ENCODE data around the gene CIB2.

- TF ChIP-seq POLR2A (IDR thresholded peaks at IDR 0.05), result no peak
- TF ChIP-seq, protein P1, sequence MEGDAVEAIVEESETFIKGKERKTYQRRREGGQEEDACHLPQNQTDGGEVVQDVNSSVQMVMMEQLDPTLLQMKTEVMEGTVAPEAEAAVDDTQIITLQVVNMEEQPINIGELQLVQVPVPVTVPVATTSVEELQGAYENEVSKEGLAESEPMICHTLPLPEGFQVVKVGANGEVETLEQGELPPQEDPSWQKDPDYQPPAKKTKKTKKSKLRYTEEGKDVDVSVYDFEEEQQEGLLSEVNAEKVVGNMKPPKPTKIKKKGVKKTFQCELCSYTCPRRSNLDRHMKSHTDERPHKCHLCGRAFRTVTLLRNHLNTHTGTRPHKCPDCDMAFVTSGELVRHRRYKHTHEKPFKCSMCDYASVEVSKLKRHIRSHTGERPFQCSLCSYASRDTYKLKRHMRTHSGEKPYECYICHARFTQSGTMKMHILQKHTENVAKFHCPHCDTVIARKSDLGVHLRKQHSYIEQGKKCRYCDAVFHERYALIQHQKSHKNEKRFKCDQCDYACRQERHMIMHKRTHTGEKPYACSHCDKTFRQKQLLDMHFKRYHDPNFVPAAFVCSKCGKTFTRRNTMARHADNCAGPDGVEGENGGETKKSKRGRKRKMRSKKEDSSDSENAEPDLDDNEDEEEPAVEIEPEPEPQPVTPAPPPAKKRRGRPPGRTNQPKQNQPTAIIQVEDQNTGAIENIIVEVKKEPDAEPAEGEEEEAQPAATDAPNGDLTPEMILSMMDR (IDR thresholded peaks at IDR 0.05), result no peak
Observed at GRCh38 chr15:78149805-78150751, 18.8 kb upstream of the CIB2 start.
